Keratinocyte (primary cell): ENCODE data around the gene CCDC88A. TPM values are rescaled to one million over a fixed set of nuclear protein-coding genes. Genes with fewer than 3 reads are reported as not detected.

ENCODE experiments used
- DNase-seq: peaks from one replicate; pipeline ENCODE4 v3.0.0-alpha.2; 2011; ENCODE audit warnings: low read depth, missing footprints, low spot score
- FAIRE-seq: peaks from 2 replicates; lab custom pipeline; 2011; peaks lifted over from hg19 to GRCh38; lab: Jason Lieb, UNC
- H2AFZ ChIP-seq: 2 replicates; pipeline ENCODE4 v1.6.0; 2012; ENCODE audit warnings: low read length, control low read depth, inconsistent platforms; ENCODE audit not compliant: control insufficient read depth
- H3K27ac ChIP-seq: 2 replicates; pipeline ENCODE4 v1.5.1; 2011; ENCODE audit warnings: low read length; ENCODE audit not compliant: control insufficient read depth, insufficient read depth
- H3K27me3 ChIP-seq: 3 replicates; pipeline ENCODE4 v1.6.0; 2011; ENCODE audit warnings: low read length; ENCODE audit not compliant: control insufficient read depth, insufficient read depth; ENCODE audit errors: extremely low read depth
- H3K36me3 ChIP-seq, 2 experiments: 2 replicates in 1 of 2; 3 replicates in 1 of 2; pipeline ENCODE4 v1.5.1; 2011; ENCODE audit warnings: low read length in 2 of 2, mild to moderate bottlenecking in 1 of 2; ENCODE audit not compliant: control insufficient read depth in 2 of 2, insufficient read depth in 2 of 2; ENCODE audit errors: extremely low read depth in 1 of 2
- H3K4me1 ChIP-seq: 3 replicates; pipeline ENCODE4 v1.5.1; 2011; ENCODE audit warnings: low read length; ENCODE audit not compliant: control insufficient read depth, insufficient read depth; ENCODE audit errors: extremely low read depth
- H3K4me2 ChIP-seq: 3 replicates; pipeline ENCODE4 v1.6.0; 2011; ENCODE audit warnings: low read depth, low read length; ENCODE audit not compliant: control insufficient read depth, insufficient read depth; ENCODE audit errors: extremely low read depth
- H3K4me3 ChIP-seq, 3 experiments: fragments of 200-600 bp in 1 of 3; sonication (generic) in 1 of 3; 2 replicates in 2 of 3; 3 replicates in 1 of 3; pipeline ENCODE4 v1.5.1; 2011 to 2016; ENCODE audit warnings: low read length in 3 of 3, mild to moderate bottlenecking in 3 of 3, control low read depth in 2 of 3, inconsistent platforms in 1 of 3, low read depth in 1 of 3, mixed read lengths in 1 of 3, mixed run types in 1 of 3, moderate library complexity in 1 of 3; ENCODE audit not compliant: control insufficient read depth in 2 of 3, insufficient read depth in 2 of 3; ENCODE audit errors: extremely low read depth in 1 of 3
- H3K79me2 ChIP-seq: 2 replicates; pipeline ENCODE4 v1.6.0; 2012; ENCODE audit warnings: low read length; ENCODE audit not compliant: control insufficient read depth, insufficient read depth
- H3K9ac ChIP-seq: 3 replicates; pipeline ENCODE4 v1.6.0; 2011; ENCODE audit warnings: low read length; ENCODE audit not compliant: control insufficient read depth, insufficient read depth; ENCODE audit errors: extremely low read depth
- H3K9me1 ChIP-seq: 3 replicates; pipeline ENCODE4 v1.6.0; 2011; ENCODE audit warnings: low read length; ENCODE audit not compliant: control insufficient read depth, insufficient read depth; ENCODE audit errors: extremely low read depth
- H3K9me3 ChIP-seq: 2 replicates; pipeline ENCODE4 v1.5.1; 2012; ENCODE audit warnings: low read depth, low read length; ENCODE audit not compliant: control insufficient read depth
- H4K20me1 ChIP-seq: 3 replicates; pipeline ENCODE4 v1.6.0; 2011; ENCODE audit warnings: low read length; ENCODE audit not compliant: control insufficient read depth, insufficient read depth; ENCODE audit errors: extremely low read depth
- EZH2 ChIP-seq: IDR thresholded peaks from one replicate; pipeline ENCODE4 v1.6.1; 2012; ENCODE audit warnings: inconsistent platforms, mild to moderate bottlenecking, low read length, moderate library complexity
- dilution Hi-C: fragments of 300-500 bp; cut with MboI; formaldehyde crosslinking; loops from one replicate; pipeline ENCODE4 v1.7.0; 2020; ENCODE audit warnings: low sequenced_read_pairs; ENCODE audit not compliant: extremely low pct_ligation_motif_present
- polyA plus RNA-seq, 5 experiments: library from polyadenylated mRNA; depleted of rRNA in 3 of 5; stranded (reverse) in 3 of 5; stranded (forward) in 1 of 5; unstranded in 1 of 5; fragments of >200 nt; gene quantifications; 1 replicate in 1 of 5; 2 replicates in 3 of 5; 3 replicates in 1 of 5; pipeline versions ENCODE4 v1.2.1 to v1.2.3, GENCODE V29; 2011 to 2012; ENCODE audit warnings: missing spikeins in 2 of 5, low read depth in 1 of 5, low replicate concordance in 1 of 5
- TF ChIP-seq, protein P1 (sequence below), 3 experiments: IDR thresholded peaks in 1 of 3; conservative IDR thresholded peaks in 1 of 3; optimal IDR thresholded peaks in 1 of 3; 2 replicates in 2 of 3; 3 replicates in 1 of 3; pipeline versions ENCODE3 to v1.5.1; 2011; ENCODE audit warnings: low read length in 3 of 3, mild to moderate bottlenecking in 3 of 3, moderate library complexity in 2 of 3, control low read depth in 1 of 3, inconsistent platforms in 1 of 3; ENCODE audit not compliant: insufficient read depth in 2 of 3; ENCODE audit errors: extremely low read depth in 1 of 3

CCDC88A gene
- polyA plus RNA-seq, 1 donor (not counting 4 experiments of a cell fraction or from before 2014, with no cell fraction given), result 21.3 TPM

DNA sequence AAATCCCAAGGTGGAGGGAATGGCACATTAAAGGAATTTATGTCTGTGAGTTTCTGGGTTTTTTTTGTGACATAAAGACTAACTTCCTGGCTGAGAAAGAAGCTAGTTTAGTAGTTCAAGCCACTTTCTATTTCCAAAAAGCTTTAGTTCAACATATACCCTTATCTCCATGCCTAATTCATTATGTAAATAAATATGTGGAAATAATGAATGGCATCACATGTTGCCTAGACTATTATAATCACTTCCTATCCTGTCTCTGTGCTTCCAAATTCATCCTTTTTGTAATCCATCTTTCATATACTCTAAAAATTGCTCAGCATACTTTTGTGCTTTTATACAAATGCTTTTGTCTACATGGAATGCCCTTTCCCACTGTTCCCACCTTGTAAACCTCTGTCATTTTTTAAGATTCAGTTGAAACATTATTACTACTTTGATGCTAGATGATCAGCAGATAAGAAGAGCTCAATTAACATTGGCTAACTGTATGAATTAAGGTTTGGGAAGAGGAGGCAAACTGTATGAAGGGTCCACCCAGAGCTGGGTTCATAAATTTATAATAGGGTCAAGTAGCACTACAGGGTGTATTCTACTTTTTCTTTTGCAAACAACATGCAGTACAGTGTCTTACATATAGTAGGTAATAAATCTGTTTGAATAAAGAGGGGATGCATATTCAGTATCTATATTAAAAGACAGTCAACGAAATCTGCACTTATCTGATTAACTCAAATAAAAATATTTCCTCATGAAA, 88.9 kb downstream of the CCDC88A start:
- DNase-seq, result no peak
- Histone ChIP-seq H3K27ac (no peak overlapping the region), H3K4me2 (no peak overlapping the region), H3K9me1 (no peaks in the 10 kb centered on the region), H3K36me3 (peaks cover 0 to 2% of the 10 kb centered on the region in 2 experiments), H4K20me1 (no peaks in the 10 kb centered on the region), H2AFZ (no peak overlapping the region), H3K9ac (no peak overlapping the region), H3K9me3 (no peaks in the 10 kb centered on the region), H3K4me3 (no peak overlapping the region), H3K4me1 (no peaks in the 10 kb centered on the region), H3K79me2 (no peaks in the 10 kb centered on the region), H3K27me3 (no peaks in the 10 kb centered on the region)
- FAIRE-seq, result no peak
- dilution Hi-C loops, result no loop called here
- TF ChIP-seq, protein P1, sequence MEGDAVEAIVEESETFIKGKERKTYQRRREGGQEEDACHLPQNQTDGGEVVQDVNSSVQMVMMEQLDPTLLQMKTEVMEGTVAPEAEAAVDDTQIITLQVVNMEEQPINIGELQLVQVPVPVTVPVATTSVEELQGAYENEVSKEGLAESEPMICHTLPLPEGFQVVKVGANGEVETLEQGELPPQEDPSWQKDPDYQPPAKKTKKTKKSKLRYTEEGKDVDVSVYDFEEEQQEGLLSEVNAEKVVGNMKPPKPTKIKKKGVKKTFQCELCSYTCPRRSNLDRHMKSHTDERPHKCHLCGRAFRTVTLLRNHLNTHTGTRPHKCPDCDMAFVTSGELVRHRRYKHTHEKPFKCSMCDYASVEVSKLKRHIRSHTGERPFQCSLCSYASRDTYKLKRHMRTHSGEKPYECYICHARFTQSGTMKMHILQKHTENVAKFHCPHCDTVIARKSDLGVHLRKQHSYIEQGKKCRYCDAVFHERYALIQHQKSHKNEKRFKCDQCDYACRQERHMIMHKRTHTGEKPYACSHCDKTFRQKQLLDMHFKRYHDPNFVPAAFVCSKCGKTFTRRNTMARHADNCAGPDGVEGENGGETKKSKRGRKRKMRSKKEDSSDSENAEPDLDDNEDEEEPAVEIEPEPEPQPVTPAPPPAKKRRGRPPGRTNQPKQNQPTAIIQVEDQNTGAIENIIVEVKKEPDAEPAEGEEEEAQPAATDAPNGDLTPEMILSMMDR (optimal IDR thresholded peaks at IDR 0.05 in 1 of 3, IDR thresholded peaks at IDR 0.05 in 1 of 3, conservative IDR thresholded peaks at IDR 0.05 in 1 of 3; ENCODE audit: extremely low read depth in 1 of 3, insufficient read depth in 2 of 3, low read length in 3 of 3), result no peak
- TF ChIP-seq EZH2, result no peak

GRCh38 chr2:55327470-55328230, 92.0 kb downstream of the CCDC88A start:
- H3K79me2 ChIP-seq, result no peaks in the 10 kb centered on the region
- no peaks in the 10 kb centered on the region for H3K4me1 ChIP-seq
- H3K36me3 ChIP-seq, result peaks cover 0 to 2% of the 10 kb centered on the region in 2 experiments
- no peak overlapping the region for H2AFZ ChIP-seq
- TF ChIP-seq EZH2, result no peak
- TF ChIP-seq, protein P1 (optimal IDR thresholded peaks at IDR 0.05 in 1 of 3, IDR thresholded peaks at IDR 0.05 in 1 of 3, conservative IDR thresholded peaks at IDR 0.05 in 1 of 3; ENCODE audit: extremely low read depth in 1 of 3, insufficient read depth in 2 of 3, low read length in 3 of 3), result no peak
- no peak for DNase-seq
- no peak overlapping the region for H3K9ac ChIP-seq
- H3K9me3 ChIP-seq, result no peaks in the 10 kb centered on the region
- no peak for FAIRE-seq
- dilution Hi-C loops, result no loop called here
- H3K9me1 ChIP-seq, result no peaks in the 10 kb centered on the region
- no peak overlapping the region for H3K27ac ChIP-seq
- H3K4me3 ChIP-seq, result no peak overlapping the region
- H3K27me3 ChIP-seq, result no peaks in the 10 kb centered on the region
- H4K20me1 ChIP-seq, result no peaks in the 10 kb centered on the region
- H3K4me2 ChIP-seq, result no peak overlapping the region
